ENCODE results near the gene PARD3B. TPM values are rescaled to one million over a fixed set of nuclear protein-coding genes. Genes with fewer than 3 reads are reported as not detected.
"Not testable (repeated sequence)": the region's sequence is repeated elsewhere in the genome, so short reads cannot be mapped to it uniquely, and the experiment has no call there.

PARD3B gene
- total and polyA plus RNA-seq, 2 donors from 2014 or later = 5.3 to 29.6 TPM

DNA sequence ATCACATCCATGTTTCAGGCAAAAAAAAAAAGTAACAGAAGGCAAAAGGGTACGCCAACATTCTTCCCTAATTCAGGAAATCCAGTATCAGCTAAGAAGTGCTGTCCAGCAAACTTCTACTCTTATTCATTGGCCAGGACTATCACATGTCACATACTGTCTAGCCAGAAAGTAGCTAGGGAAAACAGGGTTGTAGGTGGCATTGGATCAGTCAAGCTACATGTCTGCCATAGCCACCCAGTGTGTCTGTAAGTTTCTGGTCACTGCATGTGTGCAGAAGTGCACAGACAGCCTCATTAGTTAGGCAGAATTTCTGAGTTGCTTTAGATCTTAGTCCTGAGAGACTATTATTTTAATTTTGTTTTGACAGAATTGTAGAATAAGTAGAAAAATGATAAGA lies 671.7 kb downstream of the PARD3B start:
- FAIRE-seq = no peak
- no peak for DNase-seq
- TF ChIP-seq, protein P1, sequence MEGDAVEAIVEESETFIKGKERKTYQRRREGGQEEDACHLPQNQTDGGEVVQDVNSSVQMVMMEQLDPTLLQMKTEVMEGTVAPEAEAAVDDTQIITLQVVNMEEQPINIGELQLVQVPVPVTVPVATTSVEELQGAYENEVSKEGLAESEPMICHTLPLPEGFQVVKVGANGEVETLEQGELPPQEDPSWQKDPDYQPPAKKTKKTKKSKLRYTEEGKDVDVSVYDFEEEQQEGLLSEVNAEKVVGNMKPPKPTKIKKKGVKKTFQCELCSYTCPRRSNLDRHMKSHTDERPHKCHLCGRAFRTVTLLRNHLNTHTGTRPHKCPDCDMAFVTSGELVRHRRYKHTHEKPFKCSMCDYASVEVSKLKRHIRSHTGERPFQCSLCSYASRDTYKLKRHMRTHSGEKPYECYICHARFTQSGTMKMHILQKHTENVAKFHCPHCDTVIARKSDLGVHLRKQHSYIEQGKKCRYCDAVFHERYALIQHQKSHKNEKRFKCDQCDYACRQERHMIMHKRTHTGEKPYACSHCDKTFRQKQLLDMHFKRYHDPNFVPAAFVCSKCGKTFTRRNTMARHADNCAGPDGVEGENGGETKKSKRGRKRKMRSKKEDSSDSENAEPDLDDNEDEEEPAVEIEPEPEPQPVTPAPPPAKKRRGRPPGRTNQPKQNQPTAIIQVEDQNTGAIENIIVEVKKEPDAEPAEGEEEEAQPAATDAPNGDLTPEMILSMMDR (IDR thresholded peaks at IDR 0.05; ENCODE audit: borderline replicate concordance, extremely low read depth, insufficient read depth) = no peak

DNA sequence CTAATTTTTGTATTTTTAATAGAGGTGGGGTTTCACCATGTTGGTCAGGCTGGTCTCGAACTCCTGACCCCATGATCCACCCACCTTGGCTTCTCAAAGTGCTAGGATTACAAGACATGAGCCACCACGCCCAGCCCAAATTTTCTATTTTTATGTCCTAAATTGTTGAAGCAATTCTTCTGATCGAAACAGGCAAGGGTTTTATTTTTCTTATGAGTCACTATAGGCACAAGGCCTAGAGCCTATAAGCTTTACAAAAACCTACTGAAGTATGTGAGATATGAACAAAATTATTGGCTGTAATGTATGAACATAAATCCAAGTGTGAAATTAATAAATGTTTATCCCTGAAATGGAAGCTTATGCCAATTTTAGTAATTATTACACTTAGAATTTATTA lies 672.8 kb downstream of the PARD3B start:
- no peaks in the 10 kb centered on the region for H3K36me3 ChIP-seq (ENCODE audit: control insufficient read depth in 2 of 3, insufficient read depth in 3 of 3, low read length in 3 of 3)
- DNase-seq (no peak), FAIRE-seq (no peak)
- no peaks in the 10 kb centered on the region for H3K9me3 ChIP-seq (ENCODE audit: control insufficient read depth in 2 of 3, insufficient read depth in 1 of 3, low read length in 3 of 3)
- no peak overlapping the region for H3K27ac ChIP-seq (ENCODE audit: low read depth in 2 of 2, low read length in 2 of 2)
- TF ChIP-seq, protein P1 (IDR thresholded peaks at IDR 0.05; ENCODE audit: borderline replicate concordance, extremely low read depth, insufficient read depth) = no peak
- H3K27me3 ChIP-seq (ENCODE audit: control insufficient read depth, insufficient read depth, low read length) = no peaks in the 10 kb centered on the region
- H3K4me1 ChIP-seq (ENCODE audit: control insufficient read depth in 2 of 3, insufficient read depth in 2 of 3, low read depth in 1 of 3, low read length in 3 of 3) = no peaks in the 10 kb centered on the region
- intact Hi-C loops (cut with DNase I) = no loop called here
- no peak overlapping the region for H3K9ac ChIP-seq (ENCODE audit: low read length in 3 of 3)
- no peak overlapping the region for H3K4me3 ChIP-seq (ENCODE audit: low read length in 3 of 3)

More for the DNA sequence above, 671.7 kb downstream of the PARD3B start:
- H3K27ac ChIP-seq (ENCODE audit: low read depth in 2 of 2, low read length in 2 of 2) = no peak overlapping the region
- H3K27me3 ChIP-seq (ENCODE audit: control insufficient read depth, insufficient read depth, low read length) = no peaks in the 10 kb centered on the region
- no peak overlapping the region for H3K4me3 ChIP-seq (ENCODE audit: low read length in 3 of 3)
- no peaks in the 10 kb centered on the region for H3K36me3 ChIP-seq (ENCODE audit: control insufficient read depth in 2 of 3, insufficient read depth in 3 of 3, low read length in 3 of 3)
- no peaks in the 10 kb centered on the region for H3K4me1 ChIP-seq (ENCODE audit: control insufficient read depth in 2 of 3, insufficient read depth in 2 of 3, low read depth in 1 of 3, low read length in 3 of 3)
- no peaks in the 10 kb centered on the region for H3K9me3 ChIP-seq (ENCODE audit: control insufficient read depth in 2 of 3, insufficient read depth in 1 of 3, low read length in 3 of 3)
- intact Hi-C loops (cut with DNase I) = no loop called here
- no peak overlapping the region for H3K9ac ChIP-seq (ENCODE audit: low read length in 3 of 3)

DNA sequence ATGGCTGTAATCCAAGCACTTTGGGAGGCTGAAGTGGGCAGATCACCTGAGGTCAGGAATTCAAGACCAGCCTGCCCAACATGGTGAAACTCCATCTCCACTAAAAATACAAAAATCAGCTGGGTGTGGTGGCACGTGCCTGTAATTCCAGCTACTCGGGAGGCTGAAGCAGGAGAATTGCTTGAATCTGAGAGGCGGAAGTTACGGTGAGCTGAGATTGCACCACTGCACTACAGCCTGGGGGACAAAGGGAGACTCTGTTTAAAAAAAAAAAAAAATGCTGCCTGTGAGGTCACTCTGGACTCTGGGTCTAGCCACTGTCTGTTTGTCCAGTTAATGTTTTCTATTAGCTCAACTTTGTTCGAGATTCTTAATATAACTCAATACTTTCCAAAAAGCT lies 673.5 kb downstream of the PARD3B start:
- H3K27me3 ChIP-seq (ENCODE audit: control insufficient read depth, insufficient read depth, low read length); H3K9me3 ChIP-seq (ENCODE audit: control insufficient read depth in 2 of 3, insufficient read depth in 1 of 3, low read length in 3 of 3); H3K4me3 ChIP-seq (ENCODE audit: low read length in 3 of 3); H3K36me3 ChIP-seq (ENCODE audit: control insufficient read depth in 2 of 3, insufficient read depth in 3 of 3, low read length in 3 of 3); H3K27ac ChIP-seq (ENCODE audit: low read depth in 2 of 2, low read length in 2 of 2); H3K4me1 ChIP-seq (ENCODE audit: control insufficient read depth in 2 of 3, insufficient read depth in 2 of 3, low read depth in 1 of 3, low read length in 3 of 3); H3K9ac ChIP-seq (ENCODE audit: low read length in 3 of 3); FAIRE-seq; intact Hi-C loops (cut with DNase I); DNase-seq: not testable (repeated sequence)

DNA sequence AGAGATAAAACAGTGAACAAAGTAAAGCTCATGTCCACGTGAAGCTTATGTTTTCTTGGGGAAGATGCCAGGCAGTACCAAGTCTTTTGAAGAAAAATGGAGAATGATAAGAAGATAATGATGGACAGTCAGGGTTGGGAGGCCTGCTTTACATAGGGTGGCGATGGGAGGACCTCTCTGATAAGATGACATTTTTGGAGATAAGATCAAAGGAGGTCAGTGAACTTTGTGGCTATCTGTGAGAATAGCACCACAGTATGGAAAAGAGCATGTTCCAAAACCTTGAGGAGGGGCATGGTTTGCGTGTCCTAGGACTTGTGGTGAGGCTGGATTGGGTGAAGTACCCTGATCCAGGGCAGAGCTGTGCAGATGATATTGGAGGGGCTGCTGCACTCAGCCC lies 675.3 kb downstream of the PARD3B start:
- Histone ChIP-seq H3K4me3 (ENCODE audit: low read length in 3 of 3) (no peak overlapping the region), H3K27me3 (ENCODE audit: control insufficient read depth, insufficient read depth, low read length) (no peaks in the 10 kb centered on the region), H3K4me1 (ENCODE audit: control insufficient read depth in 2 of 3, insufficient read depth in 2 of 3, low read depth in 1 of 3, low read length in 3 of 3) (no peaks in the 10 kb centered on the region), H3K27ac (ENCODE audit: low read depth in 2 of 2, low read length in 2 of 2) (no peak overlapping the region), H3K36me3 (ENCODE audit: control insufficient read depth in 2 of 3, insufficient read depth in 3 of 3, low read length in 3 of 3) (no peaks in the 10 kb centered on the region), H3K9ac (ENCODE audit: low read length in 3 of 3) (no peak overlapping the region), H3K9me3 (ENCODE audit: control insufficient read depth in 2 of 3, insufficient read depth in 1 of 3, low read length in 3 of 3) (no peaks in the 10 kb centered on the region)
- TF ChIP-seq, protein P1 (IDR thresholded peaks at IDR 0.05; ENCODE audit: borderline replicate concordance, extremely low read depth, insufficient read depth) = no peak
- intact Hi-C loops (cut with DNase I) = no loop called here
- DNase-seq = peak in 1 of 5 donors; percentile 24
- FAIRE-seq = no peak
